GM23338 (cell line): Measurements from ENCODE around the gene NFKBIA. TPM values are rescaled to one million over a fixed set of nuclear protein-coding genes. Genes with fewer than 3 reads are reported as not detected.

Experiments
- ATAC-seq: fragments of 200-7000 bp; cut with Tn5 transposase; 3 replicates; pipeline ENCODE4 v1.9.1; 2020
- DNase-seq: peaks from one replicate; pipeline ENCODE4 v3.0.0-alpha.2; 2015; ENCODE audit warnings: low spot score
- H2AFZ ChIP-seq: fragments of 200-600 bp; sonication (generic); 2 replicates; pipeline ENCODE4 v1.8.0; 2016; ENCODE audit warnings: antibody characterized with exemption, mild to moderate bottlenecking, moderate library complexity
- H3F3A ChIP-seq: fragments of 200-600 bp; sonication (generic); replicated peaks from 2 replicates; pipeline ENCODE4 v1.8.0; 2017; ENCODE audit warnings: antibody characterized with exemption, mixed run types, low read depth
- H3K27ac ChIP-seq: fragments of 200-600 bp; sonication (generic); 2 replicates; pipeline ENCODE4 v1.6.1; 2016; ENCODE audit warnings: low read depth
- H3K27me3 ChIP-seq: fragments of 200-600 bp; sonication (generic); 2 replicates; pipeline ENCODE4 v1.8.0; 2016; ENCODE audit warnings: mild to moderate bottlenecking, mixed run types, moderate library complexity; ENCODE audit not compliant: insufficient read depth
- H3K36me3 ChIP-seq: fragments of 200-600 bp; sonication (generic); 2 replicates; pipeline ENCODE4 v1.8.0; 2016; ENCODE audit warnings: mild to moderate bottlenecking; ENCODE audit not compliant: insufficient read depth
- H3K4me1 ChIP-seq: fragments of 200-600 bp; sonication (generic); 2 replicates; pipeline ENCODE4 v1.8.0; 2016; ENCODE audit warnings: mild to moderate bottlenecking, moderate library complexity; ENCODE audit not compliant: insufficient read depth
- H3K4me2 ChIP-seq: fragments of 200-600 bp; sonication (generic); 2 replicates; pipeline ENCODE4 v1.7.1; 2017; ENCODE audit warnings: mixed run types
- H3K4me3 ChIP-seq: fragments of 200-600 bp; sonication (generic); 2 replicates; pipeline ENCODE4 v1.6.1; 2016; ENCODE audit warnings: mixed run types
- H3K79me2 ChIP-seq: fragments of 200-600 bp; sonication (generic); replicated peaks from 2 replicates; pipeline ENCODE4 v1.8.0; 2017; ENCODE audit warnings: mild to moderate bottlenecking; ENCODE audit not compliant: insufficient read depth
- H3K9me2 ChIP-seq: fragments of 200-600 bp; sonication (generic); 2 replicates; pipeline ENCODE4 v1.8.0; 2017; ENCODE audit not compliant: insufficient read depth
- H4K20me1 ChIP-seq: fragments of 200-600 bp; sonication (generic); replicated peaks from 2 replicates; pipeline ENCODE4 v1.8.0; 2017; ENCODE audit warnings: mild to moderate bottlenecking; ENCODE audit not compliant: insufficient read depth
- H3K27ac Mint-ChIP-seq: 2 replicates; pipeline ENCODE4 v1.8.0; 2020; ENCODE audit warnings: inconsistent platforms, mild to moderate bottlenecking, moderate library complexity, mixed read lengths
- H3K27me3 Mint-ChIP-seq: 3 replicates; pipeline ENCODE4 v1.8.0; 2022; ENCODE audit warnings: low read depth, mild to moderate bottlenecking, moderate library complexity, mixed read lengths, inconsistent platforms; ENCODE audit not compliant: insufficient read depth, poor library complexity
- H3K36me3 Mint-ChIP-seq: 3 replicates; pipeline ENCODE4 v1.8.0; 2021; ENCODE audit warnings: low read depth, mild to moderate bottlenecking, inconsistent platforms, moderate library complexity, mixed read lengths
- H3K4me1 Mint-ChIP-seq: 3 replicates; pipeline ENCODE4 v1.8.0; 2020; ENCODE audit warnings: mild to moderate bottlenecking, inconsistent platforms, mixed read lengths
- H3K4me3 Mint-ChIP-seq: 3 replicates; pipeline ENCODE4 v1.8.0; 2021; ENCODE audit warnings: moderate library complexity, mild to moderate bottlenecking, inconsistent platforms, mixed read lengths
- H3K9me3 Mint-ChIP-seq: 3 replicates; pipeline ENCODE4 v1.8.0; 2020; ENCODE audit warnings: moderate library complexity, mild to moderate bottlenecking, inconsistent platforms, mixed read lengths
- CREB1 ChIP-seq: fragments of 250-450 bp; sonication (Bioruptor Pico); IDR thresholded peaks from 2 replicates; pipeline ENCODE4 v1.5.0; 2020; ENCODE audit warnings: low read depth, mild to moderate bottlenecking, moderate library complexity
- EZH2 ChIP-seq: fragments of 200-600 bp; sonication (generic); IDR thresholded peaks from one replicate; pipeline ENCODE4 v1.8.0; 2017; ENCODE audit warnings: antibody characterized with exemption, mild to moderate bottlenecking, low read depth; ENCODE audit not compliant: unreplicated experiment
- EZH2phosphoT487 ChIP-seq: fragments of 200-600 bp; sonication (generic); IDR thresholded peaks from one replicate; pipeline ENCODE4 v1.8.1; 2018; ENCODE audit warnings: antibody characterized with exemption; ENCODE audit not compliant: unreplicated experiment
- JUNB ChIP-seq: IDR thresholded peaks from one replicate; pipeline ENCODE4 v1.6.1; 2016; ENCODE audit warnings: antibody characterized with exemption; ENCODE audit not compliant: unreplicated experiment
- NANOG ChIP-seq: IDR thresholded peaks from 2 replicates; pipeline ENCODE4 v1.6.1; 2016; ENCODE audit warnings: antibody characterized with exemption, borderline replicate concordance
- POLR2AphosphoS5 ChIP-seq: IDR thresholded peaks from 2 replicates; pipeline ENCODE4 v1.6.1; 2016; ENCODE audit warnings: antibody characterized with exemption, low read depth
- STAT1 ChIP-seq: IDR thresholded peaks from one replicate; pipeline ENCODE4 v1.6.1; 2016; ENCODE audit warnings: antibody characterized with exemption; ENCODE audit not compliant: unreplicated experiment
- ZNF114 ChIP-seq: fragments of 250-450 bp; sonication (Bioruptor Pico); IDR thresholded peaks from 2 replicates; pipeline ENCODE4 v1.5.0; 2020; ENCODE audit warnings: mild to moderate bottlenecking, moderate library complexity
- ZNF331 ChIP-seq: fragments of 250-450 bp; sonication (Bioruptor Pico); IDR thresholded peaks from 2 replicates; pipeline ENCODE4 v1.5.0; 2020; ENCODE audit warnings: low read depth, mild to moderate bottlenecking, moderate library complexity
- polyA plus RNA-seq: library from polyadenylated mRNA; unstranded; fragments of >200 nt; fragmentation: Nextera tagmentation; extraction: Ambion mirVana; gene quantifications from 2 replicates; pipeline ENCODE4 v1.2.1, GENCODE V29; 2016
- total RNA-seq: library from RNA; depleted of rRNA; stranded (reverse); fragments of >200 nt; shearing (Covaris generic); gene quantifications from 2 replicates; pipeline ENCODE4 v1.2.3, GENCODE V29; 2014
- TF ChIP-seq, protein P1 (sequence below): IDR thresholded peaks from 2 replicates; pipeline ENCODE4 v1.6.1; 2016; ENCODE audit warnings: antibody characterized with exemption
- TF ChIP-seq, protein P2 (sequence below): IDR thresholded peaks from one replicate; pipeline ENCODE4 v1.6.1; 2018; ENCODE audit warnings: antibody characterized with exemption; ENCODE audit not compliant: unreplicated experiment
- TF ChIP-seq, protein P3 (sequence below): fragments of 250-450 bp; sonication (Bioruptor Pico); IDR thresholded peaks from 2 replicates; pipeline ENCODE4 v1.5.0; 2020; ENCODE audit warnings: mild to moderate bottlenecking, moderate library complexity
- TF ChIP-seq, protein P4 (sequence below), 2 experiments: fragments of 200-600 bp in 1 of 2; sonication (generic) in 1 of 2; conservative IDR thresholded peaks; 2 replicates each; pipeline versions ENCODE4 v1.5.1 to v1.6.1; 2016 to 2017; ENCODE audit warnings: antibody characterized with exemption in 2 of 2, low read depth in 2 of 2, mild to moderate bottlenecking in 2 of 2, moderate library complexity in 1 of 2

The NFKBIA gene
- total and polyA plus RNA-seq, 2 experiments from 2014 or later = 33.4 to 41.3 TPM

DNA sequence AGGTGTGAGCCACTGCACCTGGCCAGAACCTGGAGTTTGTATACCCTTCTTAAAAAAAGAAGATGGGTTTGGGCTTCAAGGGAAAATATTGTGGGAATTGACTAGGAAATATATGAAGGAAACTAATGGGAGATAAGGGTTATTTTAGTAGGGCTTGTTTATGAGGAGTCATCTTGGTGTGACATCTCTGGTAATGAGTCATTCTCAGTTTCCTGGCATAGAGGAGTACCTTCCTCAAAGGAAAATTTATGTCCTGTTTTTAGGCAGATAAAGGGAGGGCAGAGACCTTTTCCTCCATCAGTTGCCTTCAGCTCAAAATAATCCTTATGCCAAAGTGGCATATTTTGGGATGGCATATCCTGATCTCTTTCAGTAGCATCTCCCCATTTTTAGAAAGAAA lies 30.6 kb upstream of the NFKBIA start:
- H3K36me3 ChIP-seq = no peaks in the 10 kb centered on the region
- no peak overlapping the region for H2AFZ ChIP-seq
- Mint-ChIP-seq H3K36me3 (no peaks in the 10 kb centered on the region; the same call in 2 of the 3 replicates), H3K27ac (no peak overlapping the region), H3K4me3 (no peak overlapping the region), H3K9me3 (no peaks in the 10 kb centered on the region; the same call in 2 of the 3 replicates), H3K4me1 (peaks cover 2% of the 10 kb centered on the region; the same call in 1 of the 3 replicates), H3K27me3 (peaks cover 2% of the 10 kb centered on the region)
- DNase-seq (no peak), ATAC-seq (no peak)
- H3K4me1 ChIP-seq = no peaks in the 10 kb centered on the region
- H3F3A ChIP-seq = no peaks in the 10 kb centered on the region
- H3K4me2 ChIP-seq = no peak overlapping the region
- no peak overlapping the region for H3K27ac ChIP-seq
- H4K20me1 ChIP-seq = no peaks in the 10 kb centered on the region
- H3K4me3 ChIP-seq = no peak overlapping the region
- H3K27me3 ChIP-seq = no peaks in the 10 kb centered on the region
- TF ChIP-seq JUNB (no peak), STAT1 (no peak), POLR2AphosphoS5 (no peak), NANOG (no peak), EZH2phosphoT487 (no peak), CREB1 (CRISPR knock-in tag) (no peak), EZH2 (no peak), ZNF331 (CRISPR knock-in tag) (no peak), ZNF114 (CRISPR knock-in tag) (no peak)
- TF ChIP-seq, protein P1, sequence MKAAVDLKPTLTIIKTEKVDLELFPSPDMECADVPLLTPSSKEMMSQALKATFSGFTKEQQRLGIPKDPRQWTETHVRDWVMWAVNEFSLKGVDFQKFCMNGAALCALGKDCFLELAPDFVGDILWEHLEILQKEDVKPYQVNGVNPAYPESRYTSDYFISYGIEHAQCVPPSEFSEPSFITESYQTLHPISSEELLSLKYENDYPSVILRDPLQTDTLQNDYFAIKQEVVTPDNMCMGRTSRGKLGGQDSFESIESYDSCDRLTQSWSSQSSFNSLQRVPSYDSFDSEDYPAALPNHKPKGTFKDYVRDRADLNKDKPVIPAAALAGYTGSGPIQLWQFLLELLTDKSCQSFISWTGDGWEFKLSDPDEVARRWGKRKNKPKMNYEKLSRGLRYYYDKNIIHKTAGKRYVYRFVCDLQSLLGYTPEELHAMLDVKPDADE = no peak
- TF ChIP-seq, protein P2, sequence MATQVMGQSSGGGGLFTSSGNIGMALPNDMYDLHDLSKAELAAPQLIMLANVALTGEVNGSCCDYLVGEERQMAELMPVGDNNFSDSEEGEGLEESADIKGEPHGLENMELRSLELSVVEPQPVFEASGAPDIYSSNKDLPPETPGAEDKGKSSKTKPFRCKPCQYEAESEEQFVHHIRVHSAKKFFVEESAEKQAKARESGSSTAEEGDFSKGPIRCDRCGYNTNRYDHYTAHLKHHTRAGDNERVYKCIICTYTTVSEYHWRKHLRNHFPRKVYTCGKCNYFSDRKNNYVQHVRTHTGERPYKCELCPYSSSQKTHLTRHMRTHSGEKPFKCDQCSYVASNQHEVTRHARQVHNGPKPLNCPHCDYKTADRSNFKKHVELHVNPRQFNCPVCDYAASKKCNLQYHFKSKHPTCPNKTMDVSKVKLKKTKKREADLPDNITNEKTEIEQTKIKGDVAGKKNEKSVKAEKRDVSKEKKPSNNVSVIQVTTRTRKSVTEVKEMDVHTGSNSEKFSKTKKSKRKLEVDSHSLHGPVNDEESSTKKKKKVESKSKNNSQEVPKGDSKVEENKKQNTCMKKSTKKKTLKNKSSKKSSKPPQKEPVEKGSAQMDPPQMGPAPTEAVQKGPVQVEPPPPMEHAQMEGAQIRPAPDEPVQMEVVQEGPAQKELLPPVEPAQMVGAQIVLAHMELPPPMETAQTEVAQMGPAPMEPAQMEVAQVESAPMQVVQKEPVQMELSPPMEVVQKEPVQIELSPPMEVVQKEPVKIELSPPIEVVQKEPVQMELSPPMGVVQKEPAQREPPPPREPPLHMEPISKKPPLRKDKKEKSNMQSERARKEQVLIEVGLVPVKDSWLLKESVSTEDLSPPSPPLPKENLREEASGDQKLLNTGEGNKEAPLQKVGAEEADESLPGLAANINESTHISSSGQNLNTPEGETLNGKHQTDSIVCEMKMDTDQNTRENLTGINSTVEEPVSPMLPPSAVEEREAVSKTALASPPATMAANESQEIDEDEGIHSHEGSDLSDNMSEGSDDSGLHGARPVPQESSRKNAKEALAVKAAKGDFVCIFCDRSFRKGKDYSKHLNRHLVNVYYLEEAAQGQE = no peak
- TF ChIP-seq, protein P3, sequence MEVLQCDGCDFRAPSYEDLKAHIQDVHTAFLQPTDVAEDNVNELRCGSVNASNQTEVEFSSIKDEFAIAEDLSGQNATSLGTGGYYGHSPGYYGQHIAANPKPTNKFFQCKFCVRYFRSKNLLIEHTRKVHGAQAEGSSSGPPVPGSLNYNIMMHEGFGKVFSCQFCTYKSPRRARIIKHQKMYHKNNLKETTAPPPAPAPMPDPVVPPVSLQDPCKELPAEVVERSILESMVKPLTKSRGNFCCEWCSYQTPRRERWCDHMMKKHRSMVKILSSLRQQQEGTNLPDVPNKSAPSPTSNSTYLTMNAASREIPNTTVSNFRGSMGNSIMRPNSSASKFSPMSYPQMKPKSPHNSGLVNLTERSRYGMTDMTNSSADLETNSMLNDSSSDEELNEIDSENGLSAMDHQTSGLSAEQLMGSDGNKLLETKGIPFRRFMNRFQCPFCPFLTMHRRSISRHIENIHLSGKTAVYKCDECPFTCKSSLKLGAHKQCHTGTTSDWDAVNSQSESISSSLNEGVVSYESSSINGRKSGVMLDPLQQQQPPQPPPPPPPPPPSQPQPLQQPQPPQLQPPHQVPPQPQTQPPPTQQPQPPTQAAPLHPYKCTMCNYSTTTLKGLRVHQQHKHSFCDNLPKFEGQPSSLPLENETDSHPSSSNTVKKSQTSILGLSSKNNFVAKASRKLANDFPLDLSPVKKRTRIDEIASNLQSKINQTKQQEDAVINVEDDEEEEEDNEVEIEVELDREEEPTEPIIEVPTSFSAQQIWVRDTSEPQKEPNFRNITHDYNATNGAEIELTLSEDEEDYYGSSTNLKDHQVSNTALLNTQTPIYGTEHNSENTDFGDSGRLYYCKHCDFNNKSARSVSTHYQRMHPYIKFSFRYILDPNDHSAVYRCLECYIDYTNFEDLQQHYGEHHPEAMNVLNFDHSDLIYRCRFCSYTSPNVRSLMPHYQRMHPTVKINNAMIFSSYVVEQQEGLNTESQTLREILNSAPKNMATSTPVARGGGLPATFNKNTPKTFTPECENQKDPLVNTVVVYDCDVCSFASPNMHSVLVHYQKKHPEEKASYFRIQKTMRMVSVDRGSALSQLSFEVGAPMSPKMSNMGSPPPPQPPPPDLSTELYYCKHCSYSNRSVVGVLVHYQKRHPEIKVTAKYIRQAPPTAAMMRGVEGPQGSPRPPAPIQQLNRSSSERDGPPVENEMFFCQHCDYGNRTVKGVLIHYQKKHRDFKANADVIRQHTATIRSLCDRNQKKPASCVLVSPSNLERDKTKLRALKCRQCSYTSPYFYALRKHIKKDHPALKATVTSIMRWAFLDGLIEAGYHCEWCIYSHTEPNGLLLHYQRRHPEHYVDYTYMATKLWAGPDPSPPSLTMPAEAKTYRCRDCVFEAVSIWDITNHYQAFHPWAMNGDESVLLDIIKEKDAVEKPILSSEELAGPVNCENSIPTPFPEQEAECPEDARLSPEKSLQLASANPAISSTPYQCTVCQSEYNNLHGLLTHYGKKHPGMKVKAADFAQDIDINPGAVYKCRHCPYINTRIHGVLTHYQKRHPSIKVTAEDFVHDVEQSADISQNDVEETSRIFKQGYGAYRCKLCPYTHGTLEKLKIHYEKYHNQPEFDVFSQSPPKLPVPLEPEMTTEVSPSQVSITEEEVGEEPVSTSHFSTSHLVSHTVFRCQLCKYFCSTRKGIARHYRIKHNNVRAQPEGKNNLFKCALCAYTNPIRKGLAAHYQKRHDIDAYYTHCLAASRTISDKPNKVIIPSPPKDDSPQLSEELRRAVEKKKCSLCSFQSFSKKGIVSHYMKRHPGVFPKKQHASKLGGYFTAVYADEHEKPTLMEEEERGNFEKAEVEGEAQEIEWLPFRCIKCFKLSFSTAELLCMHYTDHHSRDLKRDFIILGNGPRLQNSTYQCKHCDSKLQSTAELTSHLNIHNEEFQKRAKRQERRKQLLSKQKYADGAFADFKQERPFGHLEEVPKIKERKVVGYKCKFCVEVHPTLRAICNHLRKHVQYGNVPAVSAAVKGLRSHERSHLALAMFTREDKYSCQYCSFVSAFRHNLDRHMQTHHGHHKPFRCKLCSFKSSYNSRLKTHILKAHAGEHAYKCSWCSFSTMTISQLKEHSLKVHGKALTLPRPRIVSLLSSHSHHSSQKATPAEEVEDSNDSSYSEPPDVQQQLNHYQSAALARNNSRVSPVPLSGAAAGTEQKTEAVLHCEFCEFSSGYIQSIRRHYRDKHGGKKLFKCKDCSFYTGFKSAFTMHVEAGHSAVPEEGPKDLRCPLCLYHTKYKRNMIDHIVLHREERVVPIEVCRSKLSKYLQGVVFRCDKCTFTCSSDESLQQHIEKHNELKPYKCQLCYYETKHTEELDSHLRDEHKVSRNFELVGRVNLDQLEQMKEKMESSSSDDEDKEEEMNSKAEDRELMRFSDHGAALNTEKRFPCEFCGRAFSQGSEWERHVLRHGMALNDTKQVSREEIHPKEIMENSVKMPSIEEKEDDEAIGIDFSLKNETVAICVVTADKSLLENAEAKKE = no peak
- TF ChIP-seq, protein P4, sequence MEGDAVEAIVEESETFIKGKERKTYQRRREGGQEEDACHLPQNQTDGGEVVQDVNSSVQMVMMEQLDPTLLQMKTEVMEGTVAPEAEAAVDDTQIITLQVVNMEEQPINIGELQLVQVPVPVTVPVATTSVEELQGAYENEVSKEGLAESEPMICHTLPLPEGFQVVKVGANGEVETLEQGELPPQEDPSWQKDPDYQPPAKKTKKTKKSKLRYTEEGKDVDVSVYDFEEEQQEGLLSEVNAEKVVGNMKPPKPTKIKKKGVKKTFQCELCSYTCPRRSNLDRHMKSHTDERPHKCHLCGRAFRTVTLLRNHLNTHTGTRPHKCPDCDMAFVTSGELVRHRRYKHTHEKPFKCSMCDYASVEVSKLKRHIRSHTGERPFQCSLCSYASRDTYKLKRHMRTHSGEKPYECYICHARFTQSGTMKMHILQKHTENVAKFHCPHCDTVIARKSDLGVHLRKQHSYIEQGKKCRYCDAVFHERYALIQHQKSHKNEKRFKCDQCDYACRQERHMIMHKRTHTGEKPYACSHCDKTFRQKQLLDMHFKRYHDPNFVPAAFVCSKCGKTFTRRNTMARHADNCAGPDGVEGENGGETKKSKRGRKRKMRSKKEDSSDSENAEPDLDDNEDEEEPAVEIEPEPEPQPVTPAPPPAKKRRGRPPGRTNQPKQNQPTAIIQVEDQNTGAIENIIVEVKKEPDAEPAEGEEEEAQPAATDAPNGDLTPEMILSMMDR (conservative IDR thresholded peaks at IDR 0.05; ENCODE audit: low read depth in 2 of 2) = no peak
- H3K79me2 ChIP-seq = no peaks in the 10 kb centered on the region
- no peaks in the 10 kb centered on the region for H3K9me2 ChIP-seq
